Measurements from ENCODE around the gene CISH. TPM values are rescaled to one million over a fixed set of nuclear protein-coding genes. Genes with fewer than 3 reads are reported as not detected.

Gene CISH
- polyA plus RNA-seq, 4 donors: 31.3 to 40.6 (median 36.0) TPM

- no peak for DNase-seq (ENCODE audit: low read depth in 4 of 4, low spot score in 3 of 4)
These were observed 26.4 kb upstream of the CISH start for GRCh38 chr3:50637945-50638344.

DNA sequence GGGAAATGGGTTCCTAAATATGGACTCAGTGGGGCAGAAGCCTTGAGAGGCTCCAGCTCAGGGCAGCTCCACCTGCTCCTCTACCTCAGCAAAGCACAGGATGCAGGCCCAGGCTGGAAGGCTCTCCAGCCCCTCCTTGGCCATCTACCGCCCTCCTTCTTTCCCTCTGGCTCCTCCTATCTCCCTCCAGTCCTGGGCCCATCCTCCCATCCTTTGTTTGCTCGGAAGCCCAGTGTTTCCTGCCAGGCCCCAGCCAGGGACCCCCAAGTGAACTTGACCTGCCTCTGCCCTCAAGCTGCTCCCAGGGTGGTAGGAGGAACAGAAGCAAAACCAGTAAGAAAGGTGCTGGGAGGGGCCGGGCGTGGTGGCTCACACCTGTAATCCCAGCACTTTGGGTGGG lies 25.4 kb upstream of the CISH start:
- DNase-seq (ENCODE audit: low read depth in 4 of 4, low spot score in 3 of 4): no peak

DNA sequence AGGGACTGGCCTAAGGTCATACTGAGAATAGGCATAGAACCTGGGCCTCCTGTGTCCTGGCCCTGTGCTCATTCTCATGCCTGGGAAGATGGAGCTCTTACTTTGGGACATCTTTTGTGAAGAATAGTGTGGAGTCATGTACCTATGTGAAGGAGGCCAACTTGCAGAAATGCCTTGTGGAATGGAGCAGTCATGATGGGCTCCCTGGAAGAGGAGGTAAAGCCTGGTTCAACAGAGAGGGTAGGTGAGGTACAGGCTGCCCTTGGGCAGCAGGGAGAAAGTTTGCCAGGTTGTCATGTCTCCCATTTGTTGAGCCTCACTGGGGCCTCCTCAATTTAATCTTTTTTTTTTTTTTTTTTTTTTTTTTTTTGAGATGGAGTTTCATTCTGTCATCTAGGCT lies 23.5 kb upstream of the CISH start:
- no peak for DNase-seq (ENCODE audit: low read depth in 4 of 4, low spot score in 3 of 4)

GRCh38 chr3:50633230-50633790 lies 21.7 kb upstream of the CISH start:
- DNase-seq (ENCODE audit: low read depth in 4 of 4, low spot score in 3 of 4): no peak

DNA sequence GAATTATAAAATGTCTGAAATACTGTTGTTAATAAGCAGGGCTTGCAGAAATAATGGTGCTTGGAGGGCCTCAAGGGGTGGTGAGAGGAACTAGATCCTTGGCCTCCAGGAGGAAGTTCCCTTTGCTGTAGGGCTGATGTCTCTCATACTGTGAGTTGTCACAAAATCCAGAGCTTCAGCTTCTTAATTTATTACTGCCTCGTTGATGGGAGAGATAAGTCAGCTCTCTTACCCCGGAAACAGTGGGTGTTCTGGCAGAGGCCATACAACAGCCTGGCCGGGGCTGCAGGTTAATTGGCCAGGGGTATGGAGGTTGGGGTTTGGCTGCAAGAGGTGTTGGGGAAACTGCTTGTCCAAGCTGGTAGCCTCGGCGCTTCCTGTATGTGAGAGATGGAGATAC lies 20.9 kb upstream of the CISH start:
- DNase-seq (ENCODE audit: low read depth in 4 of 4, low spot score in 3 of 4): no peak

GRCh38 chr3:50630877-50631276 lies 19.3 kb upstream of the CISH start:
- no peak for DNase-seq (ENCODE audit: low read depth in 4 of 4, low spot score in 3 of 4)

GRCh38 chr3:50630394-50630793 lies 18.8 kb upstream of the CISH start:
- no peak for DNase-seq (ENCODE audit: low read depth in 4 of 4, low spot score in 3 of 4)

- DNase-seq (ENCODE audit: low read depth in 4 of 4, low spot score in 3 of 4): no peak
These were observed 17.0 kb upstream of the CISH start for GRCh38 chr3:50628601-50629000.

GRCh38 chr3:50627407-50628051 lies 16.0 kb upstream of the CISH start:
- no peak for DNase-seq (ENCODE audit: low read depth in 4 of 4, low spot score in 3 of 4)

- DNase-seq (ENCODE audit: low read depth in 4 of 4, low spot score in 3 of 4): no peak
These were observed 14.8 kb upstream of the CISH start for GRCh38 chr3:50626401-50626800.

GRCh38 chr3:50625231-50626182 lies 13.9 kb upstream of the CISH start:
- no peak for DNase-seq (ENCODE audit: low read depth in 4 of 4, low spot score in 3 of 4)

- no peak for DNase-seq (ENCODE audit: low read depth in 4 of 4, low spot score in 3 of 4)
These were observed 13.1 kb upstream of the CISH start for GRCh38 chr3:50624634-50625033.

DNA sequence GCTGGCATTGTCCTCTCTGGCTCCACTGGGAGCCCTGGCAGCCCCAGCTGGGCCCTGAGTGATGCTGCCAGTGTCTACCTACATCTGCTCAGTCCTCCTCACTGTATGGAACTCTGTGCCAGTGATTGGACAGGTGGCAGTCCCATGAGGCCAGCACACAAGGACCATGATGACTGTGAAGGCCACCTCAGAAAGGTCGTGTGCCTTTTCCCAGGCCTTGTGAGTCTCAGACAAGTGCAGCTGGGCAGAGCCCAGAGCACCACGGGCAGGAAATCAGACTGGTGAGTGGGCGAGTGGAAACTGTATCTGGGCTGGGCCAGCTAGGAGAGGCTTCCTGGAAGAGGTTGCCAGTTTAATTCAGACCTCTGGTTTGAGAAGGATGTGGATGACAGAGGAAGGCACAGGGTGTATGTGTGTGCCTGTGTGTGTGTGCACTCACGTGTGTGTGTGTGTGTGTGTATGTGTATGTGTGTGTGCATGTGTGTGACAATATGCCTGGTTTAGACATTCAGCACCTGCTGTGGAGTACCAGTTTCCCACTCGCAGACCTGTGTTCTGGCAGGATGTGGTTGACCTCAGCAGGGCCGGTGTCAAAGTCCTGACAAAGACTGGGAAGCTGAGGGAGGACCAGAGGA lies 12.4 kb upstream of the CISH start:
- no peak for DNase-seq (ENCODE audit: low read depth in 4 of 4, low spot score in 3 of 4)

DNA sequence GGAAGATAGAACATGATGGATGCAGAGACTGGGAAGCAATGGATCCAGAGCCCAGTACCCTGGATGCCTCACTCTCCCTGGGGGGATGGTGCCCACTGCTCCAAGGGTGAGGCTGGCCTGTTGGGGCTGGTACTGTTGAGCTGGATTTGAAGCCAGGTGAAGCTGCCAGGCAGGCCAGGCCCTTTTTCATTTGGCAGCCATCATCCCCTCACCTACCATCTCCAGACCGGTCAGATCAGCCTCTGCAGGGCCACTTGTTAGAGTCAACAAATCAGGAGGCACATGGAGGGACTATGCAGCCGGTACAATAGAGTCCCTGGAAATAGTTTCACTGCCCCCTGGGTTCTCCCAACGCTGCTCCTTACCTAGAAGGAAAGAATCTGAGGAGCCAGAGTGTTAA lies 11.3 kb upstream of the CISH start:
- no peak for DNase-seq (ENCODE audit: low read depth in 4 of 4, low spot score in 3 of 4)

GRCh38 chr3:50620820-50621219 lies 9.2 kb upstream of the CISH start:
- no peak for DNase-seq (ENCODE audit: low read depth in 4 of 4, low spot score in 3 of 4)

- no peak for DNase-seq (ENCODE audit: low read depth in 4 of 4, low spot score in 3 of 4)
These were observed 8.8 kb upstream of the CISH start for GRCh38 chr3:50620420-50620819.

DNA sequence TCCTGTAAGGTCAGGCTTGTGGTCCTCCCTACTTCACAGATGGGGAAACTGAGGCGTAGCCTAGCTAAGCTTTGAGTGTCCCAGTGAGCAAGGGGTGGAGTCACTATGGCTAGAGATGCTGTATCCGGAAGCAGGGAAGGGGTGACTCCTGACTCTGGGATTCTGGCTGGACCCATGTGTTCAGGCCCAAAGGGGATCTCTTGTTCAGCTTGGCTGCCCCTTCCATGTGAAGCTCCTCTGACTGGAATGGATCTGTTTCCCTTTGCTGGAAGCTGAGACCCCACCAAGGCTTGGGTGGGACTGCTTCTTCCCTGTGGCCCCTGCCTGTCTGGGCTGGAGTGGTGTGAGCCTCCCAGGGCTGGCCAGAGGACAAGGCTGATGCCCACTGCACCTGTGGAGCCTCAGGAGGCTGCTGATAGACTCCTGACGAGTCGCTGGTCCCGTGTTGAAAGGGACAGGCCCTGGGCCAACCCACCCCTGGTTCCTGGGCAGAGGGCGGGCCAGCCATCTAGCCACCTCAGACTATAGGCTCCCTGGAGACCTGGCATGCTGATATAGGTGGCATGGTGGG lies 6.4 kb upstream of the CISH start:
- no peak for DNase-seq (ENCODE audit: low read depth in 4 of 4, low spot score in 3 of 4)

DNA sequence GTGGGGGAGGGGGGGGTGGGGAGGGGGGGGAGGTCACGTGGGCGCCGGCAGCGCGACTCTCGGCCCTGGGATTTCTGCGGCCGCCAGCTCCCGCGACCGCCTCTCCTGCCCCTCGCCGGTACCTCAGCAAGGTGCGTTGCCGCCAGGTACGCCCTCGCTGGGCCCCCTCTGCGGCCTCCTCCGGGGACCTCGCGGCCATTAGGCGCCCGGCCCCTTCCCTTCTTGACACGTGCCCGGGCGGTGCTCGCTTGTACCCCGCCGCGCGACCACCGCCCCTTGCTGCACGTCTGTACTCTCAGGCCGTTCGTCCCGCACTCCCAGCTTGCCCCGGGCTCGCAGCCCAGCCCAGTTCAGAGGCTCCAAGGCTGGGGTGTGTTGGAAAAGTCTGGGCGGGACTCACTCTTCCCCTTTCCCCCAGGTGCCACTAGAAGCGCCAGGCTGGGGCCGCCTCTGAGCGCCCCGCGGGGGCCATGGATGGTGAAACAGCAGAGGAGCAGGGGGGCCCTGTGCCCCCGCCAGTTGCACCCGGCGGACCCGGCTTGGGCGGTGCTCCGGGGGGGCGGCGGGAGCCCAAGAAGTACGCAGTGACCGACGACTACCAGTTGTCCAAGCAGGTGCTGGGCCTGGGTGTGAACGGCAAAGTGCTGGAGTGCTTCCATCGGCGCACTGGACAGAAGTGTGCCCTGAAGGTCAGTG lies 5.7 kb upstream of the CISH start, which contains the start of gene MAPKAPK3:
TSS of gene MAPKAPK3 (plus strand) at position 56 of the 696 bp plus-strand sequence. CDS start at position 471, 415 bp downstream.
- DNase-seq (ENCODE audit: low read depth in 4 of 4, low spot score in 3 of 4): no peak

- peak; percentile 80 to 90 (median 88) for DNase-seq (ENCODE audit: low read depth in 4 of 4, low spot score in 3 of 4)
These were observed 5.2 kb upstream of the CISH start for GRCh38 chr3:50616770-50617095.
